Stimulated activated CD4-positive, alpha-beta T cell treated with anti-CD3 and anti-CD28 coated beads, Interleukin-4, amount 100 ng/mL, for 1 hour (primary cell): ENCODE results near the gene RNU1-4.
"Not testable (repeated sequence)": the region's sequence is repeated elsewhere in the genome, so short reads cannot be mapped to it uniquely, and the experiment has no call there.

Experiments
- DNase-seq: peaks from one replicate; pipeline ENCODE4 v3.0.0-alpha.2; 2020

The RNU1-4 gene

GRCh38 chr1:16740047-16740964 is at the start of gene RNU1-4:
TSS of gene RNU1-4 (plus strand) at chr1:16740516.
- not testable (repeated sequence) for DNase-seq

- not testable (repeated sequence) for DNase-seq
Measured at GRCh38 chr1:16690971-16691682, 49.2 kb upstream of the RNU1-4 start.

GRCh38 chr1:16692283-16692682 is 48.0 kb upstream of the RNU1-4 start:
- DNase-seq = not testable (repeated sequence)

- DNase-seq = not testable (repeated sequence)
Measured at GRCh38 chr1:16692717-16693448, 47.4 kb upstream of the RNU1-4 start.

GRCh38 chr1:16693449-16694307 is 46.6 kb upstream of the RNU1-4 start:
- not testable (repeated sequence) for DNase-seq

- not testable (repeated sequence) for DNase-seq
Measured at GRCh38 chr1:16694308-16694702, 46.0 kb upstream of the RNU1-4 start.

GRCh38 chr1:16696507-16697150 is 43.7 kb upstream of the RNU1-4 start:
- DNase-seq = not testable (repeated sequence)

- not testable (repeated sequence) for DNase-seq
Measured at GRCh38 chr1:16697152-16697551, 43.2 kb upstream of the RNU1-4 start.

GRCh38 chr1:16699440-16699839 is 40.9 kb upstream of the RNU1-4 start:
- DNase-seq = not testable (repeated sequence)

- DNase-seq = not testable (repeated sequence)
Measured at GRCh38 chr1:16700138-16700895, 40.0 kb upstream of the RNU1-4 start.

- DNase-seq = not testable (repeated sequence)
Measured at GRCh38 chr1:16701189-16701588, 39.1 kb upstream of the RNU1-4 start.

- not testable (repeated sequence) for DNase-seq
Measured at GRCh38 chr1:16702280-16702679, 38.0 kb upstream of the RNU1-4 start.

- not testable (repeated sequence) for DNase-seq
Measured at GRCh38 chr1:16703141-16703540, 37.2 kb upstream of the RNU1-4 start.

- not testable (repeated sequence) for DNase-seq
Measured at GRCh38 chr1:16703602-16704001, 36.7 kb upstream of the RNU1-4 start.

GRCh38 chr1:16704076-16704475 is 36.2 kb upstream of the RNU1-4 start:
- DNase-seq = not testable (repeated sequence)

GRCh38 chr1:16704502-16705100 is 35.7 kb upstream of the RNU1-4 start:
- not testable (repeated sequence) for DNase-seq

- DNase-seq = not testable (repeated sequence)
Measured at GRCh38 chr1:16706302-16706701, 34.0 kb upstream of the RNU1-4 start.

- DNase-seq = not testable (repeated sequence)
Measured at GRCh38 chr1:16707130-16708093, 32.9 kb upstream of the RNU1-4 start.

GRCh38 chr1:16708704-16709103 is 31.6 kb upstream of the RNU1-4 start:
- not testable (repeated sequence) for DNase-seq
